Activated B cell treated with CpG ODN at 0.5 μM for 24 hours (primary cell): ENCODE data around the gene VCL. TPM values are rescaled to one million over a fixed set of nuclear protein-coding genes. Genes with fewer than 3 reads are reported as not detected.
"Not testable (repeated sequence)": the region's sequence is repeated elsewhere in the genome, so short reads cannot be mapped to it uniquely, and the experiment has no call there.

Source experiments
- ATAC-seq: fragments of 200-7000 bp; cut with Tn5 transposase; one replicate; pipeline ENCODE4 v1.10.0; 2021; ENCODE audit warnings: low read depth, mild to moderate bottlenecking, moderate library complexity
- CTCF ChIA-PET: fragments of 350-600 bp; sonication (Branson Sonifier 250); formaldehyde crosslinking; loops from one replicate; lab custom pipeline; 2021; ENCODE audit warnings: antibody characterized with exemption; lab: Charles Lee
- POLR2A ChIA-PET: fragments of 350-600 bp; sonication (Branson Sonifier 250); formaldehyde crosslinking; loops from one replicate; lab custom pipeline; 2021; ENCODE audit warnings: antibody characterized with exemption; lab: Charles Lee
- DNase-seq: peaks from one replicate; pipeline ENCODE4 v3.0.0; 2022
- H3K27ac Mint-ChIP-seq: one replicate; pipeline ENCODE4 v1.8.0; 2020; ENCODE audit warnings: mixed read lengths
- H3K27me3 Mint-ChIP-seq: one replicate; pipeline ENCODE4 v1.8.0; 2021; ENCODE audit warnings: mixed read lengths
- H3K36me3 Mint-ChIP-seq: one replicate; pipeline ENCODE4 v1.8.0; 2021; ENCODE audit warnings: low read depth, mixed read lengths
- H3K4me1 Mint-ChIP-seq: one replicate; pipeline ENCODE4 v1.8.0; 2021; ENCODE audit warnings: mixed read lengths
- H3K4me3 Mint-ChIP-seq: one replicate; pipeline ENCODE4 v1.8.0; 2020; ENCODE audit warnings: mild to moderate bottlenecking, mixed read lengths
- H3K9me3 Mint-ChIP-seq: one replicate; pipeline ENCODE4 v1.8.0; 2020; ENCODE audit warnings: mixed read lengths
- intact Hi-C: fragments of 100-400 bp; cut with micrococcal nuclease; formaldehyde crosslinking; loops from one replicate; pipeline ENCODE4 v1.15.1; 2024
- total RNA-seq: library from RNA; stranded (reverse); gene quantifications from 2 replicates; pipeline ENCODE4 v1.2.3, GENCODE V29; 2022
- TF ChIP-seq, protein P1 (sequence below): fragments of 200-600 bp; IDR thresholded peaks from one replicate; pipeline ENCODE4 v1.8.0; 2022; ENCODE audit warnings: antibody characterized with exemption, mild to moderate bottlenecking

VCL gene
- total RNA-seq, 1 donor from 2014 or later, result 21.3 TPM

DNA sequence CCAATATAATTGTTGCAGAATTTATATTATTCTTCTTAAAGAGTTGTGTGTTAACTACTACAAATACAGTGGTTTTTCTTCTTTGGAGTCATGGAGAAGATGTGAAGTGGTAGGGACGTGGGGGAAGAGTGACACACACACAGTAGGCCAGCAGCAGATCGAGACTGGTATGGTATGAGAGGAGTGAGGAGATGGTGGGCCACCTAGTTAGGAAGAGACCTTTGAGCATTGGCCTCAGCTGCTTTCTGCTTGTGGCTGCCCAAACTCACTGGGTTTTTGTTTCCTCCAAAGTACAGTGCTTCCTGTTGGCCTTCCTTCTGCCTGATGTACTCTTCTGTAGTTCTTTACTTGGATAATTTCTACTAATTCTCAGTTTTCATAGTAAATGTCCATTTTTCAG, 14.6 kb downstream of the VCL start:
- no peak for ATAC-seq
- intact Hi-C loops, result loop anchor here (5.0 kb wide), 1 partner anchor 35 kb away; no protein-coding TSS in a partner anchor
- H3K4me1 Mint-ChIP-seq, result peaks cover 59% of the 10 kb centered on the region
- POLR2A ChIA-PET, result interaction anchor here (0.6 kb wide), 1 partner anchor 51 kb away, joined by 3 read pairs; no protein-coding TSS in a partner anchor
- H3K9me3 Mint-ChIP-seq, result no peaks in the 10 kb centered on the region
- DNase-seq, result no peak
- H3K27me3 Mint-ChIP-seq, result no peaks in the 10 kb centered on the region
- H3K27ac Mint-ChIP-seq, result no peak overlapping the region
- TF ChIP-seq, protein P1, sequence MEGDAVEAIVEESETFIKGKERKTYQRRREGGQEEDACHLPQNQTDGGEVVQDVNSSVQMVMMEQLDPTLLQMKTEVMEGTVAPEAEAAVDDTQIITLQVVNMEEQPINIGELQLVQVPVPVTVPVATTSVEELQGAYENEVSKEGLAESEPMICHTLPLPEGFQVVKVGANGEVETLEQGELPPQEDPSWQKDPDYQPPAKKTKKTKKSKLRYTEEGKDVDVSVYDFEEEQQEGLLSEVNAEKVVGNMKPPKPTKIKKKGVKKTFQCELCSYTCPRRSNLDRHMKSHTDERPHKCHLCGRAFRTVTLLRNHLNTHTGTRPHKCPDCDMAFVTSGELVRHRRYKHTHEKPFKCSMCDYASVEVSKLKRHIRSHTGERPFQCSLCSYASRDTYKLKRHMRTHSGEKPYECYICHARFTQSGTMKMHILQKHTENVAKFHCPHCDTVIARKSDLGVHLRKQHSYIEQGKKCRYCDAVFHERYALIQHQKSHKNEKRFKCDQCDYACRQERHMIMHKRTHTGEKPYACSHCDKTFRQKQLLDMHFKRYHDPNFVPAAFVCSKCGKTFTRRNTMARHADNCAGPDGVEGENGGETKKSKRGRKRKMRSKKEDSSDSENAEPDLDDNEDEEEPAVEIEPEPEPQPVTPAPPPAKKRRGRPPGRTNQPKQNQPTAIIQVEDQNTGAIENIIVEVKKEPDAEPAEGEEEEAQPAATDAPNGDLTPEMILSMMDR, result no peak
- H3K36me3 Mint-ChIP-seq, result peaks cover 2% of the 10 kb centered on the region
- CTCF ChIA-PET, result interaction anchor here (1.0 kb wide), 1 partner anchor 56 kb away, joined by 3 read pairs; no protein-coding TSS in a partner anchor
- no peak overlapping the region for H3K4me3 Mint-ChIP-seq

- POLR2A ChIA-PET, result interaction anchor here (0.6 kb wide), 1 partner anchor 51 kb away, joined by 3 read pairs; no protein-coding TSS in a partner anchor
- intact Hi-C loops, result loop anchor here (5.0 kb wide), 1 partner anchor 34 kb away; no protein-coding TSS in a partner anchor
- H3K27ac Mint-ChIP-seq, result no peak overlapping the region
- H3K4me3 Mint-ChIP-seq, result no peak overlapping the region
- no peaks in the 10 kb centered on the region for H3K27me3 Mint-ChIP-seq
- no peak for DNase-seq
- CTCF ChIA-PET, result interaction anchor here (1.0 kb wide), 1 partner anchor 56 kb away, joined by 3 read pairs; no protein-coding TSS in a partner anchor
- ATAC-seq, result no peak
- TF ChIP-seq, protein P1, result no peak
- peaks cover 2% of the 10 kb centered on the region for H3K36me3 Mint-ChIP-seq
- peaks cover 59% of the 10 kb centered on the region for H3K4me1 Mint-ChIP-seq
- H3K9me3 Mint-ChIP-seq, result no peaks in the 10 kb centered on the region
Observed at GRCh38 chr10:74013004-74013403, 15.1 kb downstream of the VCL start.

DNA sequence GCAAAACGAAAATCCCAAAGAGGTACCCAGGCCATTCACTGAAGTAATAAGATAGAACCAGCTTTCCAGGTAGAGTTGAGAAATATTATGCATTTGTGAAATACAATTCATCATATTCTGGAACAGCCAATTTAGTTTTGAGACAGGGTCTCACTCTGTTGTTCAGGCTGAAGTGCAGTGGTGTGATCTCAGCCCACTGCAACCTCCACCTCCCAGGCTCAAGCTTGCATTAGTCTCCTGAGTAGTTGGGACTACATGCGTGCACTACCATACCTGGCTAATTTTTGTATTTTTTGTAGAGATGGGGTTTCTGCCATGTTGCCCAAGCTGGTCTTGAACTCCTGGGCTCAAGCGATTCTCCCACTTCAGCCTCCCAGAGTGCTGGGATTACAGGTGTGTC, 16.7 kb downstream of the VCL start:
- H3K27ac Mint-ChIP-seq, ATAC-seq, H3K9me3 Mint-ChIP-seq, CTCF ChIA-PET, H3K36me3 Mint-ChIP-seq, H3K27me3 Mint-ChIP-seq, DNase-seq, H3K4me3 Mint-ChIP-seq, POLR2A ChIA-PET: not testable (repeated sequence)
- peaks cover 48% of the 10 kb centered on the region for H3K4me1 Mint-ChIP-seq
- intact Hi-C loops, result loop anchor here (5.0 kb wide), 1 partner anchor 33 kb away; no protein-coding TSS in a partner anchor

DNA sequence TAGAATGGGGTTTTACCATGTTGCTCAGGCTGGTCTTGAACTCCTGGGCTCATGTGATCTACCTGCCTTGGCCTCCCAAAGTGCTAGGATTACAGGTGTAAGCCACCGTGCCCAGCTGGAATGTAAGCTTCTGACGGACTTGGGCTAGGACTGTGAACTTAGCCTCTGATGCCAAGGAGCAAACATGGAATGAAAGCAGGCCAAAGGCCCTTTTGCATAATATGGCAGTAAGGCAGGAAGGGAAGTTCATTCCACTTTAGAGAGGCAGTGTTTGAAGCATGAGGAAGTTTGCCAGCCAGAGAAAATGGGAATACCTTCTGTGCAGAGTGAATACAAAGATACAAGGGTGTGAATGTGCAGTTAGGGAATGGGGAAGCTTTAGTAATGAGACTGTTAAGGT, 20.3 kb downstream of the VCL start:
- peaks cover 7% of the 10 kb centered on the region for H3K36me3 Mint-ChIP-seq
- TF ChIP-seq, protein P1, result no peak
- no peaks in the 10 kb centered on the region for H3K27me3 Mint-ChIP-seq
- ATAC-seq, result no peak
- no peak for DNase-seq
- no peak overlapping the region for H3K27ac Mint-ChIP-seq
- H3K4me1 Mint-ChIP-seq, result peaks cover 20% of the 10 kb centered on the region
- ChIA-PET CTCF (no interaction called here), POLR2A (no interaction called here)
- H3K4me3 Mint-ChIP-seq, result no peak overlapping the region
- intact Hi-C loops, result no loop called here
- no peaks in the 10 kb centered on the region for H3K9me3 Mint-ChIP-seq

DNA sequence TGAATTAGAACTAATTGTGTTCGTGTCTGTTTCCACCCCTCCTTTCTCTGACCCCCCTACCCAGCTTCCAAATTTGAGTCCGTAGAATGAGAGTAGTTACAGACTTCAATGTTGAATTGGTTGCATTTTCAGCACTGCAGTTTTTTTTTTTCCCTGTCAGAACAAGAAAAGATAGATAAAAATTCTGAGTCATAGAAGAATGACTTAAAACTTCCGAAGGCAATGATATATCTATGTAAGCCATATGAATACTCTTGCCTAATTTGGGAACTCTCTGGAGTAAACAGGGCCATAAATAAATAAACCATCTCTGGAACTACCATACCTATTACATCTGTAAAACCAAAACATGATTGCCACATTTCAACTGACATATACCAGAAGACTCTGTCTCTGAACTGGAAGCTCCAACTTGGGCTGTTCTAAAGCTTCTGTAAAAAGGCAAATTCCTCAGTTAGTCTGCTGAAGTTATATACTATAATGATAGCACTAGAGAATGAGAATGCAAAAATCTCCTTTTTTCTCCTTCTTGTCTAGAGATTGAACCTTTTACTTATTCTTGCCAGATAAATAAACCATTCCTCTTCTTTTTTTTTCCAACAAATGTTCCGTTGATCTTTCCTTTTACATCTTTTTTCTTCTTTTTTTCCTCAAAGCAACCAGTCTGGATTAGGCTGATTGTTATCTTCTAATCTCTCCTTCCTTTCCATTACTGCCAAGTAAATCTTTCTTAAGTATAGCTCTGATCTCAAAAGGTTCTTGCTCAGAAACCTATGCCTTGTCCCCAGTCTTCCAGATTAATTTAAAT, 23.5 kb downstream of the VCL start:
- ChIA-PET CTCF (no interaction called here), POLR2A (interaction anchor here (0.5 to 0.7 kb wide), 2 partner anchors 27 to 29 kb away, joined by 3 to 6 read pairs; no protein-coding TSS in a partner anchor)
- Mint-ChIP-seq H3K27me3 (no peaks in the 10 kb centered on the region), H3K27ac (no peak overlapping the region), H3K36me3 (peaks cover 7% of the 10 kb centered on the region), H3K4me1 (peaks cover 9% of the 10 kb centered on the region), H3K4me3 (no peak overlapping the region), H3K9me3 (no peaks in the 10 kb centered on the region)
- DNase-seq, result no peak
- intact Hi-C loops, result no loop called here
- TF ChIP-seq, protein P1, result no peak
- ATAC-seq, result no peak
